Muscle of leg (tissue), 16 donors: ENCODE results near the gene KIAA0586. TPM values are rescaled to one million over a fixed set of nuclear protein-coding genes. Genes with fewer than 3 reads are reported as not detected.
A peak's percentile ranks its signal among the peaks of the same experiment; 100 is the strongest.

Source experiments
- DNase-seq: peaks from one replicate; pipeline ENCODE4 v3.0.0; 2013
- H3K27ac ChIP-seq: one replicate; pipeline ENCODE4 v1.5.1; 2013; ENCODE audit warnings: mild to moderate bottlenecking, low read length, control low read depth
- H3K27me3 ChIP-seq: one replicate; pipeline ENCODE4 v1.6.1; 2013; ENCODE audit warnings: low read length; ENCODE audit not compliant: control insufficient read depth, insufficient read depth
- H3K36me3 ChIP-seq: one replicate; pipeline ENCODE4 v1.6.1; 2013; ENCODE audit warnings: low read length; ENCODE audit not compliant: control insufficient read depth, insufficient read depth
- H3K4me1 ChIP-seq: one replicate; pipeline ENCODE4 v1.6.1; 2013; ENCODE audit warnings: low read length; ENCODE audit not compliant: control insufficient read depth, insufficient read depth
- H3K4me3 ChIP-seq: one replicate; pipeline ENCODE4 v1.5.1; 2013; ENCODE audit warnings: low read length, control low read depth
- H3K9me3 ChIP-seq: replicated peaks from 2 replicates; pipeline ENCODE4 v1.6.1; 2013; ENCODE audit warnings: low read depth, low read length; ENCODE audit not compliant: control insufficient read depth
- WGBS: methylation state at CpG from one replicate; pipeline ENCODE4 v1.1.5; 2013; ENCODE audit warnings: missing lambda C conversion rate; ENCODE audit not compliant: insufficient coverage; 5-methylcytosine and 5-hydroxymethylcytosine counted together
- long read RNA-seq, 11 donors: transcript quantifications; one replicate each; lab custom pipeline, GENCODE V29; 2026
- polyA plus RNA-seq, 8 donors: library from polyadenylated mRNA; unstranded; fragments of 120-200 nt; gene quantifications; one replicate each; pipeline versions ENCODE4 v1.2.1 to v1.2.3, GENCODE V29; 2013; ENCODE audit warnings: inconsistent platforms in 1 of 8, low replicate concordance in 1 of 8; ENCODE audit not compliant: insufficient read length in 8 of 8, insufficient read depth in 1 of 8
- total RNA-seq: library from RNA; stranded (reverse); fragments of 120-200 nt; gene quantifications from one replicate; pipeline ENCODE4 v1.2.4, GENCODE V29; 2013

KIAA0586 gene
- 20.1 TPM for total RNA-seq
- polyA plus RNA-seq = 10 to 100 TPM; 11.2 to 17.8 (median 16.7) TPM
- long read RNA-seq, donor 1 = 0 reads
- long read RNA-seq, donor 2 = 0 reads
- long read RNA-seq, donor 3 = 0 reads
- long read RNA-seq, donor 4 = 0 reads
- long read RNA-seq, donor 5 = 0 reads
- long read RNA-seq, donor 6 = 0 reads
- long read RNA-seq, donor 7 = 0 reads
- long read RNA-seq, donor 8 = 0 reads
- long read RNA-seq, donor 9 = 0 reads
- long read RNA-seq, donor 10, partial matches to known transcripts = 0 of 1 reads
- long read RNA-seq, donor 10, other reads (novel, unspliced or antisense) = 0 of 1 reads
- long read RNA-seq, donor 11 = 0 reads

GRCh38 chr14:58427281-58428117, at the start of gene KIAA0586, which contains the start of gene TIMM9:
KIAA0586 (plus strand) TSS chr14:58427719; CDS start chr14:58428265, 546 bp downstream.
TIMM9 (minus strand) TSS chr14:58427531; CDS start chr14:58411945, 15,586 bp downstream.
- peak within 1 kb of the TSS; percentile 99 for H3K4me3 ChIP-seq
- no peaks in the 10 kb centered on the region for H3K27me3 ChIP-seq
- 2% methylated on average over 11 of the region's 33 CpGs for WGBS
- H3K4me1 ChIP-seq = peaks cover 6% of the 10 kb centered on the region
- no peaks in the 10 kb centered on the region for H3K9me3 ChIP-seq
- peak within 1 kb of the TSS; percentile 98 for H3K27ac ChIP-seq
- peak; percentile 100 for DNase-seq
- peaks cover 2% of the 10 kb centered on the region for H3K36me3 ChIP-seq

DNA sequence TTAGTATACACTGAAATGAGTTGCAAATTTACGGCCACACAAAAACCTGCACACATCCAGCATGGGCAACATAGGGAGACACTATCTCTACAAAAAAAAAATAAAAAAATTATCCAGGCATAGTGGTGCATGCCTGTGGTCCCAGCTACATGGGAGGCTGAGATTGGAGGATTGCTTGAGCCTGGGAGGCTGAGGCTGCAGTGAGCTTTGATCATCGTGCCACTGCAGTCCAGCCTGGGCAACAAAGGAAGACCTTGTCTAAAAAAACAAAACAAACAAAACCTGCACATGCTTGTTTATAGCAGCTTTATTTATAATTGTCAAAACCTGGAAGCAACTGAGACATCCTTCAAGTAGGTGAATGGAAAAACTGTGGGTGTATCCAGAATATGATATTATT, 36.7 kb upstream of the KIAA0586 start:
- Histone ChIP-seq H3K4me1 (peaks cover 3% of the 10 kb centered on the region), H3K36me3 (no peaks in the 10 kb centered on the region), H3K9me3 (no peaks in the 10 kb centered on the region), H3K27ac (no peak overlapping the region), H3K27me3 (no peaks in the 10 kb centered on the region), H3K4me3 (no peak overlapping the region)
- no peak for DNase-seq
- WGBS = no CpG with 5 or more reads among the region's 2 CpGs

- Histone ChIP-seq H3K9me3 (no peaks in the 10 kb centered on the region), H3K27ac (no peak overlapping the region), H3K36me3 (no peaks in the 10 kb centered on the region), H3K4me1 (peaks cover 8% of the 10 kb centered on the region), H3K27me3 (no peaks in the 10 kb centered on the region), H3K4me3 (peak overlapping the region; percentile 56)
- WGBS = 6% methylated on average over 10 of the region's 10 CpGs
- no peak for DNase-seq
These were observed 32.0 kb upstream of the KIAA0586 start for GRCh38 chr14:58395562-58395811.

GRCh38 chr14:58395812-58396788, 31.4 kb upstream of the KIAA0586 start, which contains the start of gene TOMM20L:
TOMM20L (plus strand) TSS chr14:58395930; CDS start chr14:58395958, 28 bp downstream.
- Histone ChIP-seq H3K36me3 (no peaks in the 10 kb centered on the region), H3K9me3 (no peaks in the 10 kb centered on the region), H3K4me1 (peaks cover 8% of the 10 kb centered on the region), H3K27me3 (no peaks in the 10 kb centered on the region), H3K27ac (peak within 1 kb of the TSS; percentile 59), H3K4me3 (peak within 1 kb of the TSS; percentile 56)
- 4% methylated on average over 72 of the region's 86 CpGs for WGBS
- DNase-seq = peak; percentile 81

GRCh38 chr14:58397156-58397555, 30.4 kb upstream of the KIAA0586 start:
- WGBS = 92% methylated on average over 5 of the region's 6 CpGs
- no peaks in the 10 kb centered on the region for H3K9me3 ChIP-seq
- no peaks in the 10 kb centered on the region for H3K27me3 ChIP-seq
- H3K4me1 ChIP-seq = peaks cover 8% of the 10 kb centered on the region
- no peak overlapping the region for H3K27ac ChIP-seq
- no peak overlapping the region for H3K4me3 ChIP-seq
- no peaks in the 10 kb centered on the region for H3K36me3 ChIP-seq
- no peak for DNase-seq

- Histone ChIP-seq H3K4me1 (peaks cover 8% of the 10 kb centered on the region), H3K9me3 (no peaks in the 10 kb centered on the region), H3K27ac (no peak overlapping the region), H3K36me3 (no peaks in the 10 kb centered on the region), H3K27me3 (no peaks in the 10 kb centered on the region), H3K4me3 (no peak overlapping the region)
- DNase-seq = no peak
These were observed 29.0 kb upstream of the KIAA0586 start for GRCh38 chr14:58398495-58398894.

DNA sequence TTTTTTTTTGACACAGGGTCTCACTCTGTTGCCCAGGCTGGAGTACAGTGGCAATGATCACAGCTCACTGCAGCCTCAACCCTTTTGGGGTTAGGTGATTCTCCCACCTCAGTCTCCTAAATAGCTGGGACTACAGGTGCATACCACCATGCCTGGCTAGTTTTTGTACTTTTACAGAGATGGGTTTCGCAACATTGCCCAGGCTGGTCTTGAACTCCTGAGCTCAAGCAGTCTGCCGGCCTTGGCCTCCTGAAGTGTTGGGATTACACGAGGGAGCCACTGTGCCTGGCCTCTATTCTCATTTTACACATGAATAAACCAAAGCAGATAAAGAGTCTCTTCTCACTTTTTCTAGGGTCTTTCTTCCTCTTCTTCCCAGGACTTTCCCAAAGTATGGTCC, 28.6 kb upstream of the KIAA0586 start:
- no peak overlapping the region for H3K27ac ChIP-seq
- no peaks in the 10 kb centered on the region for H3K9me3 ChIP-seq
- 61% methylated on average over 2 of the region's 3 CpGs for WGBS
- no peak overlapping the region for H3K4me3 ChIP-seq
- H3K36me3 ChIP-seq = no peaks in the 10 kb centered on the region
- no peak for DNase-seq
- peaks cover 8% of the 10 kb centered on the region for H3K4me1 ChIP-seq
- H3K27me3 ChIP-seq = no peaks in the 10 kb centered on the region

DNA sequence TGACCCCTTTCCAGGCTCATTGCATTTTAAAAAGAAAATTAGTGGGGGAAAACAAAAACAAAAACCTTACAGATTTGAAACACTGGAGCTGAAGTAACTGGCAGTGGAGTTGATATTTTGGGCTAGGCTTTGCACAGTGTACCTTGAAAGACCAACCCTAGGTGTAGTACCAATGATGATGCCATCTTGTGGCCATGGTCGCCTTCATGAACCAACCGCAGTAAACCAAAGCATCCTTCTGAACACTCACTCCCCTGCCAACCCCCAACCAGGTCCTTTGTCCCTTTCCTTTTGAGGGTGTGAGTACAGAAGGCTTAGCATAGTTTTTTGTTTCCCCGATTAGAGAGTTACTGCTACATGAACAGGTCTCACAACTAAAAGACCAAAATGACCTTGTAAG, 25.9 kb upstream of the KIAA0586 start:
- WGBS = no CpG with 5 or more reads among the region's 3 CpGs
- Histone ChIP-seq H3K27ac (no peak overlapping the region), H3K9me3 (no peaks in the 10 kb centered on the region), H3K27me3 (no peaks in the 10 kb centered on the region), H3K4me1 (no peaks in the 10 kb centered on the region), H3K4me3 (no peak overlapping the region), H3K36me3 (no peaks in the 10 kb centered on the region)
- no peak for DNase-seq

DNA sequence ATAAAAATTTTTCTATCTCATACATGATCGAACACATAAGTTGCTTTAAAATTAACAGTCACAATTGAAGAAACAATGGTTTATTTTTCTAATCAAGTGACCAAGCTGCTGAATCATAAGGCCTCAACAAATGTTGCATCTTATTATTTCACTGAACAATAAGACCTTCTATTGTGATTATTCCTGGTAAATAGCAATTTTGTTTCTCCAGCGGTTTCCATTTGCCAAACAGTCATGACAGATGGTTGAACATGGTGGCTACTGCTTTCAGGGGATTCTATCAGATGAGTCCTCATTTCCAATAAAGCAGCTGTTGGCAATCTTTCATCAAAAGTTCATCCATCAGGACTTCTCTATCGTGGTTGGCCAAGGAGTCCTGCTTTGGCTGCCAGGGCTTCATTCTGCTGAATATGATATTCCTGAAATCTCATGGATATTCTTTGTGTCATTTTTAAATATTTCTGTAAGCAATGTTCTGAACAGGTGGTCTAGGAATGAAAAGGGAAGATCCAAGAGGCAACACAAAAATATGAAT, 18.8 kb upstream of the KIAA0586 start:
- no peaks in the 10 kb centered on the region for H3K27me3 ChIP-seq
- peak; percentile 35 for DNase-seq
- H3K4me3 ChIP-seq = no peak overlapping the region
- WGBS = no CpG with 5 or more reads among the region's 3 CpGs
- H3K4me1 ChIP-seq = no peaks in the 10 kb centered on the region
- no peak overlapping the region for H3K27ac ChIP-seq
- H3K36me3 ChIP-seq = peaks cover 21% of the 10 kb centered on the region
- no peaks in the 10 kb centered on the region for H3K9me3 ChIP-seq
